T-helper 2 cell treated with Interferon-gamma antibody and Interleukin-4, amounts not matched to agents 100 ng/mL and 5 ng/mL, for 36 hours (primary cell): Measurements from ENCODE around the gene PALM3. TPM values are rescaled to one million over a fixed set of nuclear protein-coding genes. Genes with fewer than 3 reads are reported as not detected.

ENCODE experiments used
- intact Hi-C: fragments of 100-400 bp; cut with micrococcal nuclease; formaldehyde crosslinking; loops from one replicate; pipeline ENCODE4 v1.15.1; 2023
- total RNA-seq: library from RNA; stranded (reverse); gene quantifications from 2 replicates; pipeline ENCODE4 v1.2.3, GENCODE V29; 2022

The PALM3 gene, protein sequence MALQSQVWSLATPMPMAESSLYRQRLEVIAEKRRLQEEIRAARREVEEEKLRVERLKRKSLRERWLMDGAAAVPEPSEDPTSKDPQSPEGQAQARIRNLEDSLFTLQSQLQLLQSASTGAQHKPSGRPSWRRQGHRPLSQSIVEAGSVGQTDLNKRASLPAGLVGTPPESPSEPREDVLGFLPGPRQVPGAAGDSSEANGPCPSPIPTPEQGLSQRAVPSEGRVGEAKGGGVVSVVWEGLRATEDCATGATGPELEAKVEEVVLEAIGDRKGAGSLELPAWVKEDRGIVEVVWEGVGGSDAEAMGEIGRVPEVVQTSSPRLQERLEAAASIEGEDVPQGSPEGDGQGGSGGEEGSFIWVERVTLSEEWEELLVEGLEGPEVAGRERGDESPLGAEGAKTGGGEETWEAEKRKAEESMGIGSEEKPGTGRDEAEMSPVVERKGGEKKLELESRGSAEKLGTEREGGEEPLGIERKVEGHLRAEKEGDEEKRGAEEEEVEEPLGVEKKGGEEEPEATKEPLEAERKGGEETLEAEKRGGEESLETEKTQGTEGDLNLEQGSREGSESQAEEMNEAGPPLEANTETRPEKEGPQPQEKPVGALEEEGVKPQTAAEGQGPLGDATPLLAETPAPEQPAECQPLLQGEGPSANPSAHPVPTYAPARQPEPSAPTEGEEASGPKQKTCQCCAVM
- 0.30 TPM in 1 of 2 replicates, not detected in the other for total RNA-seq

DNA sequence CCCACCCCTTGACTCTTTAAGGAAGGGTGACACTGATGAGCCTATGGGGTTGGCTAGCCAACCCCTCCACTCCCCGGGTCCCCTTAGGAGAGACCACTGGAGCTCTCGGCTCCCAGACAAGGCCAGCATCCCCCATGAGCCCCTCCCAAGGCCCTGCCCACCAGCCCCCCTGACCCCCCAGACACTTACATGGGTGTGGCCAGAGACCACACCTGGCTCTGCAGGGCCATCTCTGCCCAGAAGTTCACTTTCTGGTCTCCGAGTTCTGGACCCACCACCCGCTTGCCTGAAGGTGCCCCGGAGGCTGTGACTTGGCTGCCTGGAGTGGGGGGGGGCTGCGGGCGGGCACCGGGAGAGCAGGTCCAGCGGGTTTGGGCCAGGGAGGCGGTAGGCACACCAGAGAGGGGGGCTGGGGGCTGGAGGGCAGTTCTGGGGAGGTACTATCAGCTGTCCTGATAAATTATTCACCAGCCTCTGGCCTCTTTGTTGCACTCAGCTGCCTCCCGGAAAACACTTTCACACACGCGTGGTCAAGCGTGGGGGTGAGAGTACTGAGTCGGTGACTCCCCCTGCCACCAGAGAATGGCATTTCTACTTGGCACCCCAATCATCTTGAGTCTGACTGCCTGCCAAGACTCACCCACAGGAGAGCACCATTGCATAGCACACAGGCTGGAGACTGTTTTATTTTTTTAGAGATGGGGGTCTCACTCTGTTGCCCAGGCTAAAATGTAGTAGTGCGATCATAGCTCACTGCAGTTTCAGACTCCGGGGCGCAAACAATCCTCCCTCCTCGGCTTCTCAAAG lies at the start of gene PALM3:
PALM3 (minus strand) TSS at position 326 of the 807 bp plus-strand sequence; CDS start at position 230, 96 bp downstream.
- intact Hi-C loops, result no loop called here

DNA sequence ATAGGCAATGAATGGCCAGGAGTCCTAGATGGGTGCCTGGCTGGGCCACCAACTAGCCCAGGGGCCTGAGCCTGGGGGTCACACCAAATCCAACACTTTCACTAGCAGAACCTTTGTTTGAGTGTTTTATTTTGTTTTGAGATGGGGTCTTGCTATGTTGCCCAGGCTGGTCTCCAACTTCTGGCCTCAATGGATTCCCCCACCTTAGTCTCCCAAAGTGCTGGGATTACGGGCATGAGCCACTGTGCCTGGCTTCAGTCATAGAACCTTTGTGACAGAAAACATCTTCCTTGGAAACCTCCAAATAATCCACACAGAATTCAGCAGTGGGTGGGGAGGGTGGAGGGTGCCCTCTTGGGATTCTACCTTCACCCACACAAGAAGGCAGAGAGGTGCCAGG lies 49.6 kb upstream of the PALM3 start:
- intact Hi-C loops, result no loop called here

DNA sequence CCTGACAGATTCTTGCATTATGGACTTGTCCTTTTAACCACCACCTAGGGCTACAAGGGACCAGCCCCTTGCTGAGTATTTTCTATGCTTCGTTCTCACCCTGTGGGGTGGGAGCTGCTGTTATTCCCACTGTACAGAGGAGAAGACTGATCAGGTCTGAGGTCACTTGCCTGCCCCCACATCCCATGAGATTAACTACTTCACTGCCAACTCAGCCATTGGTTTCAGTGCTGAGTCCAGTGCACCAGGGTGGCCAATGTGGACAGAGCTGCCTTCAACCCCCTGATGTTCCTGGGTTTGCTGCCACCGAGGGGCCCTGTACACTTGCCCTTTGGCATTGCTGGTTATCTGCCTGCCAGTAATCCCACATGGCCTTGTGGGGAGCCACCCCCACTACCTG lies 48.8 kb upstream of the PALM3 start:
- intact Hi-C loops, result no loop called here

DNA sequence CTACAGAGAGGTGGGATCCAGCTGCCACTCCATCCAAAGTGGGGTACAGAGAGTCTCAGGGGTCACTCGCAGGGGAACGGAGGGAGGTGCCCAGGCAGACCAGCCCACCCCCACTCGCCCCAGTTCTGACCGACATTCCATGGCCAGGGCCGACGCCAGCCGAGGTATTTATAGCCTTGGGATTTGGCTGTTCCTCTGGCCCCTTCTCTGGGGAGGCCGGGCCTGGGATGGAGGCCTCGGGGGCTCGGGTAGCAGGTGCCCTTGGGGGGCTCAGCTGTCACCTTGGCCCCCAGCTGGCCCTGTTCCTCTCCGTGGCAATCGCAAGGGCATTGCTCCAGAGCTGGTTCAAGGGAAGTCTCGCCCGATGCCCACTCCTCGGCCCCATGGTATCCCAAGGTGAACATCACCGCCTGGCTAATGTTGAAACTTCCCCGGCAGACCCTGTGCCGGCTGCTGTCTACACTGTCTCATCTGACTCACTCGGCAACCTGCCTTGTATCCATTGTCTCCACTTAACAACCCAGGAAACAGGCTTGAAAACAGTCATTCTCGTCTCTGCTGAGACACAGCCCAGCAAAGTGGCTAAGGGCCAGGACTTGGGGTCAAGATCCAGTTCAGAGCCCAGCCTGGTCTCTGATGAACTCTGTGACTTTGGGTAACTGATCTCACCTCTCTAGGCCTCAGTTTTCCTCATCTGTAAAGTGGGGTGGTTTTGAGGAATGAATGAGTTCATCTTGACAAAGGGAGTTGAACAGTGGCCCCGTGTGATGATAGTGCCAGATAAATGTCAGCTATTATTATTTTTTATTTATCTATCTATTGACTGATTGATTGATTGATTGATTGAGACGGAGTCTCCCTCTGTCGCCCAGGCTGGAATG lies 45.9 kb upstream of the PALM3 start:
- intact Hi-C loops, result no loop called here

DNA sequence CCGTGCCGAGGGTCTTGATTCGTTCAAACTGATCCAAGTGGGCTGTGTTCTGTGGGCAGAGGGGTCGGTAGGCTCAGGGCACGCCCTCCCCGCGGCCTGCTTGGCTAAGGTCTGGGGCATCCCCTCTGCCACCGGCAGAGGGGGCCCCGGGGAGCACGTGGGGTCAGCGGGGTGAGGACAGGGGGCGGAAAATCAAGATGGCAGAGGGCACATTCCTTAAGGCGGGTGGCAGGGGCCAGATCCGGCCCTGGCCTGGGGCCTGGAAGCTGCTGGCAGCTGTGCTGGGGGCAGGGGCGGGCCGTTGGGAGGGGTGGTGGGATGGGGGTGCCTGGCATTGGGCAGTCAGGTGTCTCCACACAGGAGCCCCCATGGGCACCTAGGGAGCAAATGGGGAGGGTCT lies 45.0 kb upstream of the PALM3 start:
- intact Hi-C loops, result no loop called here

DNA sequence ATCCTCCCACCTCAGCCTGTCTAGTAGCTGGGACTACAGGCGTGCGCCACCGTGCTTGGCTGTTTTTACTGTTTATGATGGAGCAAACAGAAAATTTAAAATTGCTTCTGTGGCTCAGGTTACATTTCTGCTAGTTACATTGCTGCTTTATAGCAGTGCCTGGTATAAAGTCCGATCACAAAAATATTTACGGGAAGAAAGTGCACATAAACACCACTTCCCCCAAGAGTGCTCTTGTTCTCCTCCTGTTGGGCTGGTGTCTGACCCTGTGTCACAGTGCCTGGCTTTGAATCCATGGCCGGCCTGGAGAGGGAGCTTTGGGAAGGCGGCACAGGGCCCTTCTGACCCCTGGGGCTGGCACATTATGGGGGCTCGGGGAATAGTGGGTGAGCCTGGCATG lies 43.8 kb upstream of the PALM3 start:
- intact Hi-C loops, result no loop called here

DNA sequence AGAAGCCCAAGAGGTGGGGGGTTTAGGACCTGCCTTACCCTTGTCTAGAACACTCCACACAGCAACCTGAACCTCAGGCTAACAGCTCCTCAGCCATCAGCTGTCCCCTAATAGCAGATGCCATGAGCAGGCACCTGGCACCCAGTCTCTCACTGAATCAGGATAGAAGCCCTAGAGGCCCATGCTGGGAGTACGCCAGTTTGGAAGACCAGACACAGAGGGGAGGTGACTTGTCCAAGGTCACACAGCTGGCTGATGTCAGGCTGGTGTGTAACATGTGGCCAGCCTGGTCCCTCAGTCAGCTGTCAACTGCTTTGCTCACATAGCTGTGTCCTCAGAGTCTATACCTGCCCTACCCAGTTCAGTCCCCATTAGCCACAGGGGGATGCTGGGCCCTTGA lies 41.4 kb upstream of the PALM3 start:
- intact Hi-C loops, result no loop called here

DNA sequence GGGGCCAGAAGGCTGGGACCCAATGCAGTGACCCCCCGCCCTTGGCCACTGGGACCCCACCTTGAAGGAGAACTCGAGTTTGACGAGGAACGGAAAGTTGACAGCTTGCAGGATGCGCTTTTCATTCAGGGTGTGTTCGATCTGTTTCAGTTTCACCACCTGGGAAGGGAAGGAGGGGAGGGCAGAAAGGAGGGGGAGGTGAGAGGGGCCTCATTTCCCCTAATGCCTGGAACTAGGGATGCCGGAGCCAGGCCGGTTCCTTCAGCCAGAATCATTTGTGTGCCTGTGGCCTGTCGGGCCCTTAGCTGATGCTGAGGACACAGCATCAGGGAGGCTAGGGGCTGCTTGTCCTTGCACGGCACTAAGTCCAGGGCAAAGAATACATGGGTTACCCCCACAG lies 40.9 kb upstream of the PALM3 start:
- intact Hi-C loops, result no loop called here

DNA sequence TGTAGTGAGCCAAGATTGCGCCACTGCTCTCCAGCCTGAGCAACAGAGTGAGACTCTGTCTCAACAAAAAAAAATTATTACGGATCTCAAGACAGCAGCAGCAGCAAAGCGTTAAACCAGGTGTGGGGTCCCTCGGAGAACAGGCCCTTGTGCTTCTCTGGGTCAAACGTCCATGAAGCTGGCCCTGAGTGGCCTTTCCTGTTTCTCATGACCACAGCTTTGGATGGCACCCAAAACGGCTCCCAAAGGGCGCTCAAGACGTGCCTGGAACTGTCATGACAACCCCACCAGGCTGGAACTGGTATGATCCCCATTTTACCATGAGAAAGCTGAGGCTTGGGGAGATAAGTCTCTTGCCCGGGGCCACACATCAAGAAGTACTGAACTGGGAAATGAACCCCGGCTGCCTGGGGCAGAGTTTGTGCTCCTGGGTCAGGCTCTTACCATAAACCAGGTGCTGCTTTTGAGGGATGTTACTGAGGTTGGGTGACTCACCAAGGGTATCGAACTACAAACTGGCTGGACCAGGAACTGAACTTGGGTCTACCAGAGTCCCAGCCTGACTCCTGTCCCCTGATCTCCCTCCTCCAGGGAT lies 40.3 kb upstream of the PALM3 start:
- intact Hi-C loops, result no loop called here

DNA sequence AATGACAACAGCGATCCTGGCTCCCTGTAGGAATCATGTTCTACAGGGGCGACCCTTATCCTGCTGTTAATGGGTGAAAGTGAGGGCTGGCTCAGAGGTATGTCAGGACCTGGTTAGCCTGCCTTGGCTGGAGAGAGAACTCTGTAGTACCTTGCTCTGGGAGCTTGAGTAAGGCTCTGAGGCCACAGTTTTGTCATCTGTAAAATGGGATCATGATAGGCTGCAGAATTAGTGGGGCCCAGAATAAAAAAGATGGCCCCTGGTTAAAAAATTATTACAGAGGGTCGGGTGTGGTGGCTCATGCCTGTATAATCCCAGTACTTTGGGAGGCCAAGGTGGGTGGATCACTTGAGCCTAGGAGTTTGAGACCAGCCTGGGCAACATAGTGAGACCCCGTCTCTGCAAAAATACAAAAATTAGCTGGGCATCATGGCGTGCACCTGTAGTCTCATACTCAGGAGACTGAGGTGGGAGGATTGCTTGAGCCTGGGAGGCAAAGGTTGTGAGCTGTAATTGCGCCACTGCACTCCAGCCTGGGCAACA lies 39.2 kb upstream of the PALM3 start:
- intact Hi-C loops, result no loop called here

DNA sequence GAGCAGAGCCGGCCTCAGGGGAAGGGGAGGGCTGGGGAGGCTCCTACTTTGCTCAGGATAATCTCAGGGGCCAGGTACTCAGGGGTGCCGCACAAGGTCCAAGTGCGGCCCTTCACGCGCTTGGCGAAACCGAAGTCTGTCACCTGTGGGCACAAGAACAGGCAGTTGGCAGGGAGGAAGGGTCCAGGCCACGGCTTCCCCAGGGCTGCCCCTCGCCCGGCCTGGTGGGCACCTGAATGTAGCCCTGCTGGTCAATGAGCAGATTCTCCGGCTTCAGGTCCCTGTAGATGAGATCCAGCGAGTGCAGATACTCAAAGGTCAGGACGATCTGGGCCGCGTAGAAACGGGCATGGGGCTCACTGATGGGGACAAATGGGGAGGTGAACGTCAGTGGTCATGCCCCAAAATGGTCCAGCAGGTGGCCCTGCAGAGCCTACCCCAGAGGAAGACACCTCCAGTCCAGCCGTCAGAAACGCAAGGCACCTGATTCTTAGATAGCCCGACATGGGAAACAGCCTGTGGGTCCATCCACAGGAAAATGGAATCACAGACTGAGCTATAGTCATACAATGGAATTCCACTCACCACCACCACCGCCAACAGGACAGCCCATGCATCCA lies 35.8 kb upstream of the PALM3 start:
- intact Hi-C loops, result no loop called here

DNA sequence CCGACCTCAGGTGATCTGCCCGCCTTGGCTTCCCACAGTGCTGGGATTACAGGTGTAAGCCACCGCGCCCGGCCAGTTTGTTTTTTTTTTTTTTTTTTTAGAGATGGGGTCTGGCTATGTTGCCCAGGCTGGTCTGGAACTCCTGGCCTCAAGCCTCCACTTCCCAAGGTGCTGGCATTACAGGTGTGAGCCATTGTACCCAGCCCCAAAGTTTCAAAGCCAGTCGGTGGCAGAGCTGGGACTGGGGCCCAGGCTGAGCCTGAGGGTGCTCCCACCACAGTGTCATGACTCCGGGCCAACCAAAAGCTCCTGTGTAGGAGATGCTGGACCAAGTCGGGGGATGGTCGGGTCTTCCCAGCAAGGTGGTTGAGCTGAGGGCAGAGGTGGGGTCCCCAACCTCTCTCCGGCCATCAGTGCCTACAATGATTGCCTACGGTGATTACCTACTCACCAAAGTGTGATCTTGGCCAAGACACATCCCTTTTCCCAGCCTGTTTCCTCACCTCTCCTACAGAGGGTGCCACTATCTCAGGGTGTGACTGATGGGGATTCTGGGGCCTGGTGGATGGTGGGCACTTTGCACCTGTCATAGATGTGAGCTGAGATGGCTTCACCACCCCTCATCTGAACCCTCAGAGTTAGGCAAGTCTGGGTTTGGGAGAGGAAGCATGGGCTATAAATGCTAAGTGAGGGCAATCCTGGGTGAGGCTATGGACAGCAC lies 34.6 kb upstream of the PALM3 start:
- intact Hi-C loops, result no loop called here

DNA sequence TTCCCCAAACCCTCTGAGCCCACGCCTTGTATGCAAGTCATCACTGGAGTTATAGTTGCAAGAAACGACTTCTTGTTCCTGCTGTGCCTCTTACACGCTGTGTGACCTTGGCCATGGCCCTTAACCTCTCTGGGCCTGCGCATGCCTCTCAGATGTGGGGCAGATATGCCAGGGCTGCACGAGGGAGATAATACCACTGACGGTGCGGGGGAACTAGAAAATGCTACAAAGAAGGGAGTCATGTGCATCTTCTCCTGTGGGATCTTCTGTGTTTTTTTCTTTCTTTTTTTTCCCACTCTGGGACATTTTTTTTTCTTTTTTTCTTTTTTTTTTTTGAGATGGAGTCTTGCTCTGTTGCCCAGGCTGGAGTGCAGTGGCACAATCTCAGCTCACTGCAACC lies 33.0 kb upstream of the PALM3 start:
- intact Hi-C loops, result no loop called here

DNA sequence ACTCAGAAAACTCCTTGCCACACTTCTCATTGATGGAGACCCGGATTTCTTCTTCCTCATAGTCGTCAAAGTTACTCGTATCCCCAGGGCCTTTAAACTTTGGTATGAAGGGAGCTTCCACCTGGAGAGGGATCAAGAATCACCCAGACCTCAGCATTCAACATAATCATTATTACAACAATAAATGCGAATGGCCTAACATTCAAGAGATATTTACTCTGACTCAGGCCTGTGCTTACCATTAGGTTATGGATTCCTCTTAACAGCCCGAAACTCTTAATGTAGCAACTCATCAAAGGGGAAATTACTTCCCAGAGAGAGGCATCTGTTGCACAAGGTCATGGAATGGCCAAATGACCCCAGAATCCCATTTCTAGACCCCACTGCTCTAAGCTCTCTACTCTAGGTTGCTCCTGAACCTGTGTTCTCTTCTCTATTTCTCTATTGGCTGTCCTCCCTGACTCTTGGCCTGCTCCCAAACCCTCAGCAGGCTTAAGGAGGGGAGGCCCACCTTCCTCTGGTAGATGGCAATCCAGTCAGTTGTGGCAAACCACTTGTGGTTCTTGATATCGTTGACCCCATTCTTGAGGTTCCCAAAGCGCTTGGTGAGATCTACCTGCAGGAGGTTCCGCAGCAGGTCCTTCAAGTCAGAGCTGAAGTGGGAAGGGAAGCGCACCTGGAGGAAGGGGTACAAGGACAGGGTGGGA lies 31.4 kb upstream of the PALM3 start:
- intact Hi-C loops, result no loop called here

DNA sequence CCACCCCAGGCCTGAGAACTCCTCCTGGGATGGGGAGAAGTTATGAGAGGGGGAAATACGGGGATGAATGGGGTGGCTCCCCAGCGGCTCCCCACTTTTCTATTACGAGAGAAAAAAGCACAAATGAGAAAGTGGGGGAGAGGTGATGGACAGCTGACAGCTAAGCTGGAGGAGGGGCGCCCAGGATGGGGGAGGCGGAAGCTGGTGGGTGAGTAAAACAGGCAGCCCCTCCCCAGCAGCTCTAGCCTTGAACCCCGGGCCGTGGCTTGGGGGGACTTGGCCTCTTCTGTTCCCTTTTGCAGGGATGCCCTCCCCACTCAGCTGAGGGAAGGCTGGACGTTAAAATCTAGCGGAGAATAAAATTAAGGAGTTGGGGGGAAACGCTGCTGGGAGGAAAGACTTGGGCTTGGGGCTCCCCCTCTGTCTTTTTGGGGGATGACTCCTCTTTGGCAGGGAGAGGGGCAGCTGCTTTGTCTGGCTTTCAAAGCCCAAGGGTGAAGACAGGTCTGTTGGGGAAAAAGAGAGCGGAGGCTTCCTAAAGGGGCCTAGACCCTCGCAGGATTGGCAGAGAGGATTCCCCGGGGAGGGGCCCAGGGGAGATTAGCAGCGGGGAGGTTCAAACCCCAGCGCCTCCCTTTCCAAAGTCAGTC lies 30.1 kb upstream of the PALM3 start:
- intact Hi-C loops, result loop anchor here (1.0 kb wide), 3 partner anchors 11 to 44 kb away; partner anchors contain the start of genes ASF1B and PRKACA

DNA sequence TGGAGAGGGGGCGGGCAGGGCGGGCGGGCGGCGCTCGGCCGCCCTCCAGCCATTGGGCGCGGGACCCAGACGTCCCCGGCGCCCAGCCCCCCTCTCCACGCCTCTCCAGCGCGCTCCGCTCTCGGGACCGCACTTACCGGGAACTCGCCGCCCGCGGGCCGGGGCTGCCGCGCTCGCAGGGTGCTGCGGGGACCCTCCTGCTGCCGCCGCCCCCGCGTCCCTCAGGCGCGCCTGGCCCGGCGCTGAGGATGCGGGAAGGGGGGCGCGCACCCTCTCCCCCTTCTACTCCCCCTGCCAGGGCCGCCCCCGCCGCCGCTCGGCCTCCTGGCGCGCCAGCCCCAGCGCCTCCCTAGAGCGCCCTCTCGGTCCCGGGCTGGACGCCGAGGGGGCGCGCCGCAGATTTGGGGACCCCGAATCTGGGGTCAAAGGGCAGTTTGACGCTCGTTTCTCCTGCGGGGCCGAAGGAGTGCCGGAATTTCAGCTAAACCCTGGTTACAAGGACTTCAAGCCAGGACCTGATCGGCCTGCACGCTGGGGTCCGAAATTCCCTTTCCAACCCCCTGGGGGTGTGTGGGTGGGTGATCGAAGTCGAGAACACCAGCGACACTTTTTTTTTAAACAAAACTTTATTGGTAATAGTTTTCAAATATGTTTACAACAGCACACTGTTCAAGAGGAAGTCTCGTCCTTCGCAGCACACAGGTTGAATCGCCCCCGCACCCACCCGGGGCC lies 29.4 kb upstream of the PALM3 start:
- intact Hi-C loops, result loop anchor here (1.0 kb wide), 3 partner anchors 10 to 45 kb away; partner anchors contain the start of genes ASF1B and PRKACA

DNA sequence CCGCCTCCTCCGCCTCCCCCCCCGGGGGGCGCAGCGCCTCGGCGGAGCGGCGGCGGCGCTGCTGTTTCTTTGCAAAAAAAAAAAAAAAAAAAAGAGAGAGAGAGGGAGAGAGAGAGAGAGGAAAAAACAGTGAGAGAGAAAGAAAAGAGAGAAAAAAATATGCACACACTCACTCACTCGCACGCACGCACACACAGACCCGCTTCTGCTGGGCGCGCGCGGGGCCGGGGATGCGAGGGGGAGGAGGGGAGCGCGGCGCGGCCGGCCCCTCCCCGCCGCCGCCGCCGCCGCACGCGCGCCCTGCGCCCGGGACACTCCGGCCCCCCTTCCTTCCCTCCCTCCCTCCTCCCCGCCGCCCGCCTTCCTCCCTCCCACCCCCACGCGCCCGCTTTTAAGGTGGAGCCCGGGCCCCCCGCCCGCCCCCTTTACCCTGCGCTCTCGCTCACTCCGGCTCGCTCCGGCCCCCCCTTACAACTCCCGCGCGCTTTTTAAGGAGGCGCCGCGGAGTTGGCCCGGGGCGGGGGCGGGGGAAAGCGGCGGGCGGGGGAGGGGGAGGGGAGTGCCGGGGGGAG lies 28.7 kb upstream of the PALM3 start, which contains the start of gene SAMD1:
SAMD1 (minus strand) TSS at position 243 of the 572 bp plus-strand sequence.
- intact Hi-C loops, result loop anchor here (1.0 kb wide), 3 partner anchors 9 to 46 kb away; partner anchors contain the start of genes ASF1B and PRKACA
